H9 (cell line): ENCODE data around the gene ALG1L2. TPM values are rescaled to one million over a fixed set of nuclear protein-coding genes. Genes with fewer than 3 reads are reported as not detected.
"Not testable (repeated sequence)": the region's sequence is repeated elsewhere in the genome, so short reads cannot be mapped to it uniquely, and the experiment has no call there.

ENCODE experiments used
- DNase-seq: peaks from one replicate; pipeline ENCODE4 v3.0.0-alpha.2; 2017
- H2AFZ ChIP-seq: one replicate; pipeline ENCODE4 v1.6.1; 2013; ENCODE audit warnings: mild to moderate bottlenecking, low read length, control low read depth, moderate library complexity
- H2AK5ac ChIP-seq: 2 replicates; pipeline ENCODE4 v1.6.1; 2013; ENCODE audit warnings: low read length, control low read depth, mixed read lengths; ENCODE audit not compliant: insufficient read length
- H2BK120ac ChIP-seq: one replicate; pipeline ENCODE4 v1.6.1; 2013; ENCODE audit warnings: low read depth, mild to moderate bottlenecking, low read length, control low read depth, inconsistent platforms; ENCODE audit not compliant: poor library complexity, severe bottlenecking
- H2BK12ac ChIP-seq: 2 replicates; pipeline ENCODE4 v1.6.1; 2013; ENCODE audit warnings: low read length, control low read depth, mixed read lengths, low read depth; ENCODE audit not compliant: insufficient read length
- H2BK15ac ChIP-seq: 2 replicates; pipeline ENCODE4 v1.6.1; 2013; ENCODE audit warnings: low read depth, low read length, control low read depth
- H2BK20ac ChIP-seq: one replicate; pipeline ENCODE4 v1.6.1; 2013; ENCODE audit warnings: low read depth, mild to moderate bottlenecking, low read length, control low read depth, inconsistent platforms; ENCODE audit not compliant: poor library complexity, severe bottlenecking
- H2BK5ac ChIP-seq: 2 replicates; pipeline ENCODE4 v1.6.1; 2013; ENCODE audit warnings: low read length, control low read depth, mixed read lengths; ENCODE audit not compliant: insufficient read length
- H3K14ac ChIP-seq: 2 replicates; pipeline ENCODE4 v1.6.1; 2013; ENCODE audit warnings: low read length, control low read depth; ENCODE audit not compliant: insufficient read depth
- H3K18ac ChIP-seq: 2 replicates; pipeline ENCODE4 v1.6.1; 2013; ENCODE audit warnings: low read depth, mild to moderate bottlenecking, mixed read lengths, low read length, control low read depth; ENCODE audit not compliant: insufficient read length
- H3K23ac ChIP-seq: 2 replicates; pipeline ENCODE4 v1.6.1; 2013; ENCODE audit warnings: low read length, control low read depth, mixed read lengths, low read depth; ENCODE audit not compliant: insufficient read length
- H3K23me2 ChIP-seq: 2 replicates; pipeline ENCODE4 v1.6.1; 2013; ENCODE audit warnings: low read depth, mild to moderate bottlenecking, mixed read lengths, low read length, control low read depth; ENCODE audit not compliant: insufficient read length, poor library complexity, severe bottlenecking
- H3K27ac ChIP-seq: 2 replicates; pipeline ENCODE4 v1.5.1; 2013; ENCODE audit warnings: low read length, control low read depth, mixed read lengths, low read depth; ENCODE audit not compliant: insufficient read length
- H3K27me3 ChIP-seq: 2 replicates; pipeline ENCODE4 v1.6.1; 2013; ENCODE audit warnings: low read length, control low read depth, inconsistent platforms; ENCODE audit not compliant: insufficient read depth
- H3K4ac ChIP-seq: 2 replicates; pipeline ENCODE4 v1.6.1; 2013; ENCODE audit warnings: low read depth, mild to moderate bottlenecking, control low read depth, inconsistent platforms, low read length, moderate library complexity
- H3K4me1 ChIP-seq: 2 replicates; pipeline ENCODE4 v1.6.1; 2013; ENCODE audit warnings: low read length, control low read depth, inconsistent platforms; ENCODE audit not compliant: insufficient read depth
- H3K4me2 ChIP-seq: 2 replicates; pipeline ENCODE4 v1.6.1; 2013; ENCODE audit warnings: low read length, control low read depth, mixed read lengths; ENCODE audit not compliant: insufficient read length, insufficient read depth
- H3K56ac ChIP-seq: 2 replicates; pipeline ENCODE4 v1.6.1; 2013; ENCODE audit warnings: low read depth, mild to moderate bottlenecking, mixed read lengths, low read length, control low read depth; ENCODE audit not compliant: insufficient read length
- H3K79me1 ChIP-seq: 2 replicates; pipeline ENCODE4 v1.6.1; 2013; ENCODE audit warnings: low read depth, mild to moderate bottlenecking, moderate library complexity, low read length, control low read depth, inconsistent platforms; ENCODE audit not compliant: insufficient read depth, poor library complexity, severe bottlenecking
- H3K79me2 ChIP-seq: 2 replicates; pipeline ENCODE4 v1.6.1; 2013; ENCODE audit warnings: low read length, control low read depth, inconsistent platforms; ENCODE audit not compliant: insufficient read depth
- H3K9ac ChIP-seq: 2 replicates; pipeline ENCODE4 v1.6.1; 2013; ENCODE audit warnings: low read length, control low read depth, mixed read lengths; ENCODE audit not compliant: insufficient read length; ENCODE audit errors: extremely low read depth
- H3K9me3 ChIP-seq: one replicate; pipeline ENCODE4 v1.6.1; 2013; ENCODE audit warnings: low read depth, low read length, inconsistent platforms; ENCODE audit not compliant: control insufficient read depth
- H3T11ph ChIP-seq: one replicate; pipeline ENCODE4 v1.6.1; 2013; ENCODE audit warnings: mild to moderate bottlenecking, low read length, control low read depth, inconsistent platforms
- H4K20me1 ChIP-seq: one replicate; pipeline ENCODE4 v1.6.1; 2013; ENCODE audit not compliant: control insufficient read depth, insufficient read length, insufficient read depth
- H4K5ac ChIP-seq: 2 replicates; pipeline ENCODE4 v1.6.1; 2013; ENCODE audit warnings: low read depth, mild to moderate bottlenecking, mixed read lengths, low read length, control low read depth; ENCODE audit not compliant: insufficient read length
- H4K8ac ChIP-seq: replicated peaks from 2 replicates; pipeline ENCODE4 v1.6.1; 2013; ENCODE audit warnings: low read length, control low read depth, mixed read lengths, low read depth; ENCODE audit not compliant: insufficient read length
- H4K91ac ChIP-seq: 2 replicates; pipeline ENCODE4 v1.6.1; 2013; ENCODE audit warnings: low read depth, mild to moderate bottlenecking, moderate library complexity, mixed read lengths, low read length, control low read depth; ENCODE audit not compliant: insufficient read length
- H3K27ac Mint-ChIP-seq, 3 experiments: 2 replicates in 2 of 3; 3 replicates in 1 of 3; pipeline ENCODE4 v1.8.0; 2020 to 2021; ENCODE audit warnings: mixed read lengths in 3 of 3, mild to moderate bottlenecking in 1 of 3, moderate library complexity in 1 of 3
- H3K27me3 Mint-ChIP-seq: 2 replicates; pipeline ENCODE4 v1.8.0; 2021; ENCODE audit warnings: low read depth, mild to moderate bottlenecking, moderate library complexity, mixed read lengths
- H3K36me3 Mint-ChIP-seq, 3 experiments: 2 replicates in 2 of 3; 3 replicates in 1 of 3; pipeline ENCODE4 v1.8.0; 2020 to 2021; ENCODE audit warnings: low read depth in 3 of 3, mixed read lengths in 3 of 3; ENCODE audit not compliant: insufficient read depth in 1 of 3
- H3K4me1 Mint-ChIP-seq, 2 experiments: 2 replicates each; pipeline ENCODE4 v1.8.0; 2020; ENCODE audit warnings: mixed read lengths in 2 of 2
- H3K4me3 Mint-ChIP-seq, 2 experiments: 2 replicates in 1 of 2; 3 replicates in 1 of 2; pipeline ENCODE4 v1.8.0; 2020 to 2021; ENCODE audit warnings: mild to moderate bottlenecking in 2 of 2, mixed read lengths in 2 of 2, moderate library complexity in 1 of 2
- H3K9me3 Mint-ChIP-seq, 2 experiments: 2 replicates in 1 of 2; 3 replicates in 1 of 2; pipeline ENCODE4 v1.8.0; 2020; ENCODE audit warnings: mild to moderate bottlenecking in 2 of 2, mixed read lengths in 2 of 2, moderate library complexity in 1 of 2
- WGBS: extraction: QIAGEN DNeasy Blood & Tissue Kit; methylation state at CpG from one replicate; pipeline ENCODE4 v1.1.7; 2013; ENCODE audit warnings: missing lambda C conversion rate, low lambda C conversion rate, mixed read lengths; ENCODE audit not compliant: insufficient read length; ENCODE audit errors: extremely low coverage; 5-methylcytosine and 5-hydroxymethylcytosine counted together
- total RNA-seq: library from RNA; stranded (reverse); gene quantifications from 2 replicates; pipeline ENCODE4 v1.2.1, GENCODE V29; 2021

The ALG1L2 gene
- total RNA-seq, 1 experiment from 2014 or later = 1.2 TPM

DNA sequence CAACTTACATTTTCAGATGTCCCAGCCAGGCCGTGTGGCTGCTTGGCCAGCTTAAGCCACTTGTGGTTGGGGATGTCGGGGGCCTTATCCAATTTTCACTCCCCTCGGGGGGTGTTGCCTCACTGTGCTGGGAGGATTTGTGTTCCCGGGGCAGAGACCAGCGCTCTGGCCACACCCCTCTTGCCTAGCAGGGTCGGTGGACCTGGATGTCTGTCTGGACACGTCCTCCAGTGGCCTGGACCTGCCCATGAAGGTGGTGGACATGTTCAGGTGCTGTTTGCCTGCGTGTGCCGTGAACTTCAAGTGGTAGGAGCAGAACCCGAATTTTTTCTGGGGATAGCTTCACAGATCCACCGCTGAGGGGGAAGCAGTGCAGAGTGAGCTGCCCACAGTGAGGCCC is 14.2 kb downstream of the ALG1L2 start:
- WGBS = no CpG with 5 or more reads among the region's 11 CpGs
- not testable (repeated sequence) for H3K23me2 ChIP-seq, H3K27ac Mint-ChIP-seq

GRCh38 chr3:130097096-130097495 is 15.5 kb downstream of the ALG1L2 start:
- H3K23ac ChIP-seq = not testable (repeated sequence)

More for the DNA sequence above, 14.2 kb downstream of the ALG1L2 start:
- H3K36me3 Mint-ChIP-seq, H2BK20ac ChIP-seq, H3K4ac ChIP-seq, DNase-seq, H2AK5ac ChIP-seq, H2BK5ac ChIP-seq, H2BK12ac ChIP-seq, H3K27me3 ChIP-seq, H3K18ac ChIP-seq, H2AFZ ChIP-seq, H4K20me1 ChIP-seq, H4K91ac ChIP-seq, H3K4me2 ChIP-seq, H3K27ac ChIP-seq, H2BK15ac ChIP-seq, H3K79me2 ChIP-seq, H4K8ac ChIP-seq, H3K4me3 Mint-ChIP-seq, H2BK120ac ChIP-seq, H3K79me1 ChIP-seq, H3K9ac ChIP-seq, H3K4me1 ChIP-seq, H3T11ph ChIP-seq, H3K23ac ChIP-seq, H4K5ac ChIP-seq, H3K27me3 Mint-ChIP-seq, H3K56ac ChIP-seq, H3K14ac ChIP-seq, H3K9me3 ChIP-seq, H3K9me3 Mint-ChIP-seq: not testable (repeated sequence)
- peaks cover 20 to 22% of the 10 kb centered on the region in 2 experiments for H3K4me1 Mint-ChIP-seq

More at GRCh38 chr3:130097096-130097495, 15.5 kb downstream of the ALG1L2 start:
- not testable (repeated sequence) for H3K9ac ChIP-seq, H3K9me3 ChIP-seq, H3K9me3 Mint-ChIP-seq, H4K91ac ChIP-seq, H3K4me2 ChIP-seq, H3K4ac ChIP-seq, H2AFZ ChIP-seq, H3K23me2 ChIP-seq, H4K20me1 ChIP-seq, H3K27me3 ChIP-seq, H3K56ac ChIP-seq, H3K79me1 ChIP-seq, H3K27ac ChIP-seq, H3K27me3 Mint-ChIP-seq, H2AK5ac ChIP-seq, H3T11ph ChIP-seq, DNase-seq, H3K36me3 Mint-ChIP-seq, H4K5ac ChIP-seq, H2BK120ac ChIP-seq, H2BK5ac ChIP-seq, H2BK12ac ChIP-seq, H2BK20ac ChIP-seq, H3K14ac ChIP-seq, H3K4me1 ChIP-seq, H4K8ac ChIP-seq, H3K18ac ChIP-seq, H3K79me2 ChIP-seq, H3K4me3 Mint-ChIP-seq, H2BK15ac ChIP-seq
- no CpG with 5 or more reads among the region's 8 CpGs for WGBS
- H3K4me1 Mint-ChIP-seq = peaks cover 20 to 22% of the 10 kb centered on the region in 2 experiments
- H3K27ac Mint-ChIP-seq = peak overlapping the region in 1 of 3 experiments; percentile 57; a peak in 1 of 7 replicates
